Stimulated activated CD4-positive, alpha-beta T cell treated with anti-CD3 and anti-CD28 coated beads, TNF-alpha, amount 100 ng/mL, for 1 hour (primary cell): Measurements from ENCODE around the gene TGFBR3L.
"Not testable (repeated sequence)": the region's sequence is repeated elsewhere in the genome, so short reads cannot be mapped to it uniquely, and the experiment has no call there.

Experiments used
- DNase-seq, 3 donors: peaks; one replicate each; pipeline ENCODE4 v3.0.0-alpha.2; 2020; ENCODE audit warnings: low read depth in 3 of 3, low spot score in 1 of 3

The TGFBR3L gene

GRCh38 chr19:7879111-7879807 is 35.4 kb upstream of the TGFBR3L start:
- DNase-seq, result no peak

GRCh38 chr19:7879836-7880235 is 34.8 kb upstream of the TGFBR3L start:
- no peak for DNase-seq

- DNase-seq, result no peak
Observed at GRCh38 chr19:7881910-7882309, 32.7 kb upstream of the TGFBR3L start.

GRCh38 chr19:7883105-7883504 is 31.5 kb upstream of the TGFBR3L start:
- no peak for DNase-seq

- no peak for DNase-seq
Observed at GRCh38 chr19:7883796-7884570, 30.6 kb upstream of the TGFBR3L start.

- DNase-seq, result no peak
Observed at GRCh38 chr19:7885818-7886217, 28.8 kb upstream of the TGFBR3L start.

- no peak for DNase-seq
Observed at GRCh38 chr19:7887408-7888144, 27.1 kb upstream of the TGFBR3L start.

- no peak for DNase-seq
Observed at GRCh38 chr19:7888145-7888825, 26.3 kb upstream of the TGFBR3L start, which contains the start of gene LRRC8E. Gene LRRC8E, plus strand, starts transcription at chr19:7888510. Its CDS starts 7,094 bp downstream, at chr19:7895604.

GRCh38 chr19:7888826-7889217 is 25.8 kb upstream of the TGFBR3L start:
- no peak for DNase-seq

- not testable (repeated sequence) for DNase-seq
Observed at GRCh38 chr19:7893362-7894101, 21.1 kb upstream of the TGFBR3L start.

GRCh38 chr19:7894612-7895309 is 19.9 kb upstream of the TGFBR3L start:
- no peak for DNase-seq

- DNase-seq, result no peak
Observed at GRCh38 chr19:7895565-7895964, 19.1 kb upstream of the TGFBR3L start.

- DNase-seq, result no peak
Observed at GRCh38 chr19:7897292-7897691, 17.3 kb upstream of the TGFBR3L start.

GRCh38 chr19:7898967-7899366 is 15.7 kb upstream of the TGFBR3L start:
- DNase-seq, result no peak

GRCh38 chr19:7899751-7900378 is 14.8 kb upstream of the TGFBR3L start:
- DNase-seq, result no peak

- DNase-seq, result no peak
Observed at GRCh38 chr19:7900401-7900870, 14.2 kb upstream of the TGFBR3L start.

GRCh38 chr19:7900931-7901330 is 13.7 kb upstream of the TGFBR3L start:
- no peak for DNase-seq

- DNase-seq, result no peak
Observed at GRCh38 chr19:7901337-7901736, 13.3 kb upstream of the TGFBR3L start.

GRCh38 chr19:7902796-7903243 is 11.8 kb upstream of the TGFBR3L start:
- no peak for DNase-seq
